GM18526 (cell line): ENCODE measurements around the gene MAD1L1.

Source experiments
- POLR2A ChIP-seq: IDR thresholded peaks from 3 replicates; pipeline ENCODE4 v1.6.1; 2011; ENCODE audit not compliant: insufficient read length; ENCODE audit errors: extremely low read depth

MAD1L1 gene

DNA sequence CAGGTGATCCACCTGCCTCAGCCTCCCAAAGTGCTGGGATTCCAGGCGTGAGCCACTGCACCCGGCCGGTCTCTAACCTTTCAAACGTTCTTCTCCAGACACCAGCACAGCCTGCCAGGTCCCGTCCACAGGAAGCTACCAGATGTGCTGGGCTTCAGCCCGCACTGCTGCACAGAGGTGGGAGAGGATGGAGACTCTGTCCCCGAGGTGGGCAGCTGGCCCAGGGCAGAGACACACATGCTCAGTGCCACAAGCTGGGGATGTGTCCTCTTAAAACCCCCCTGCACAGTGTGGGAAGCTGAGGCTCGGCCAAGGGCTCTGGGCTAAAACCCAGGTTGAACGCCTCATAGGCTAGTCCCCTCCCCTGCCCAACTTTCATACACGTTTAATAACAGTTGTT, 18.6 kb upstream of the MAD1L1 start:
- no peak for TF ChIP-seq POLR2A

DNA sequence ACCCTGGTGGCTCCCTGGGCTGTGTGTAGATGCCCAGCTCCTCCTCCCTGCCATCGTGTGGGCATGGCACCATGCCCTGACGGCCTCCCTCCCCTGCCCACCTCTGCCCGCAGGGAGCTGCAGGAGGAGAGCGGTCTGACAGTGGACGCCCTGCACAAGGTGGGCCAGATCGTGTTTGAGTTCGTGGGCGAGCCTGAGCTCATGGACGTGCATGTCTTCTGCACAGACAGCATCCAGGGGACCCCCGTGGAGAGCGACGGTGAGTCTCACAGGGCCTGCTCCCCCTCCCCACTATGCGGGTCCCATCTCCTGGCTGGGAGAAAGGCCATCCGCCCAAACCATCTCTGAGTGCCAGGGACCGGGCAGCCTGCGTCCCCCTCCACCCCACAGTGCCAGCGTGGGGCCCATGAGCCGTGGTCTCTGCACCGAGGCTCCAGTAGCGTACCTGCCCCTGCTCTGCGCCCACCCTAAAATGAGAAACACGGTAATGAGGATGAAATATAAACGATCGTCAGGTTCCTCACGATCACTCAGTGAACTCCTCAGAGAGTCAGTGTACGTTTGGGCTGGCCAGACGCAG, 17.1 kb upstream of the MAD1L1 start:
- TF ChIP-seq POLR2A: no peak

DNA sequence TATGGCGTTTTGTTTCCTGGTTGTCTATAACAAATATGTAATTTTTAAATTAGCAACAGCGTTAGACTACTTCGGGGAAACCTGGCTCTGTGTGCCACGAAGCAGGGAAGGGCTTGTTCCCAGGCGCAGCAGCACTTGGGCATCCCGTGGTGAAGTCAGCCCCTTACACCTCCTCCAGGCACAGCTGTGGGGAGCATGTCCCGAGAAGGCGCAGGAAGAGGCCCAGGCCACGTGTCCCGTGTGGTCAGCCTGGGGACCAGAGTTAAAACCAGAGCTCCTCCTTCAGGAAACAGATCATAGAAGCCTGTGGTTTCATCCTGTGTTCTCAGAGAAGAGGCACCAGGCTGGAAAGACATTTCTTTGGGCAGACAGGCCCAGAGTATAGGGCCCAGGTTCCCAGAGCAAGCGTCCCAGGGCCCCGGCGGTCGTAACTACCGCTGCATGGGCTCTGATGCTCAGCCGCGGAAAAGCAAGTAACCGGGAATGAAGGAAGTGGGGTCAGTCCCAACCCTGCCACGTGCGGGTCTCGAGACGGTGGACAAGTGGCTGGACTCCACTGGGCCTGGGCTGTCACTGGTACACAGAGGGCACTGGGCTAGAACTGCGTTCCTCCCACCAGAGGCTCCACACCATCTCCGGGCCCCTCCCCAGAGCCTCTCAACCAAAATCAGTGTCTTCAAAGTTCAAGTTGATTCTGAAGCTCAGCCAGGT, 16.4 kb upstream of the MAD1L1 start:
- no peak for TF ChIP-seq POLR2A

DNA sequence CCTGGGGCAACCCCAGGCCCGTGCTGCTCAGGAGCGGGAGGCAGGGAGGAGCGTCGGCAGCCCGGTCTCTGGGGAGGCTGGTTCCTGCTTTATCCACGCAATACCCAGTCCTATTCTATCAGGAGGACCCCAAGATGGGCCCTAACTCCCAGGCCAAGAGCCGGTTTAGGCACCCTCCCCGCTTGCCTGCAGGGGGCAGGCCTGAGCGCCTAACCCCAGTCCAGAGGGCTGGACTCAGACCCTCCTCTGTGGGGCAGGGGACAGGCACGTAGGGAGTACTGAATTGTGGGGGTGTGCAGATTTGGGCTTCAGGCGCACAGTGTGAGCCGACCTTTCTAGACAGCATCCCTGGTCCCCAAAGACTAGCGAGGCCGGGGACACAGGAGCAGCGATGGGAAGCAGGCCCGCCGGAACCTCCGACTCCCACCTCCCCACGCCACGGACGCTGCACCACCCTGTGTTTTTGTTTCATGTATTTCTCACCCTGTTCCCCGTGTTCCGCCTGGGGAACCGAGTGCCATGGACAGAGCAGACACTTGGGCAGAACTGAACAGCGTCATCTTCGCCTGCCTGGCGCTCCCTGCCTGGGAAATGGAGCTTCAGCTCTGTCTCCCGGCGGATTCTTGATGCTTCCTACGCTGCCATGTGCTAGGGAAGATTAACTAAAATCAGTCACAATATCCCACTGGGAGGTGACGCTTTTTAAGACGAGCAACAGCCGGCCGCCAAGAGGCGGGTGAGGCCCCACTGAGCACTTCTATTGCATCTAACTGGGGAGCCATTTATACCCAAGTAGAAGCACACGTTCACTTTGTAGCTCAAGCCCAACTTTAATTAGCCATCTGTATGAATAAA, 14.6 kb upstream of the MAD1L1 start:
- TF ChIP-seq POLR2A: no peak

DNA sequence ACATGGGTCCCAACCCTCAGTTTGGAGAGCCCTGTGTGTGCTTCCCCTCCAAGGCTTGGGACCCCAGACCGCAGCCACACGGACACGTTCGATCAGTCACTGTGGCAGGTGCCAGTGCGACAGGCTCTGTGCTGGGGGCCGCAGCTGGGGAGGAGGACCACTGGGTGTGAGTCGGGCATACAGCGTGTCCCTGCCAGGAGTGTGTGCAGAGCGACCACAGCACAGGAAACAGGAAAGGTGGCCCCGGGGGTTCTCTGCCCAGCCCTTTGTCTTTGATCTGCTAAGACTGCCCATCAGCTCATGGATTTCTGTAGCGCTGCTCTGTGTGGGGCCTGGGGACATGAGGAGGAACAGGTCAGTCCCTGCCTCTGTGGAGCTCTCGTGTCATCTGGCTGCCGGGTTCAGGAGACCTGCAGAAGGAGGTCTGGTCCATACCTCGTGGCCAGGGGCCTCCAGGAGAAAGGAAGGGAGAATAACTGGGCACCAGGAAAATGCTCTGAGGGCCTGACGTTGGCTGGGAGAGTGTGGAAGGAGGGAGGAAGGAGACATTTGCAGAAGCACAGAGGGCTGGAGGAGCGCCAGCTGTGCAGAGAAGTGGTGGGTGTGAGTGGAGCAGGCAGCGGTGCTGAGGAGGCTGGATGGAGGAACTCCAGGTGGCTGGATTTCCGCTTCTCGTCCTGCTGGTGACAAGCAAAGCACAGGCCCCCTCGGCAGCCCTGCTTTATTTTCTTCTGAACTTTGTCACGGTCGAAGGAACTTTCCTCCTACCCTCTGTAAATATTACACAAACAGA, 13.3 kb upstream of the MAD1L1 start:
- no peak for TF ChIP-seq POLR2A

DNA sequence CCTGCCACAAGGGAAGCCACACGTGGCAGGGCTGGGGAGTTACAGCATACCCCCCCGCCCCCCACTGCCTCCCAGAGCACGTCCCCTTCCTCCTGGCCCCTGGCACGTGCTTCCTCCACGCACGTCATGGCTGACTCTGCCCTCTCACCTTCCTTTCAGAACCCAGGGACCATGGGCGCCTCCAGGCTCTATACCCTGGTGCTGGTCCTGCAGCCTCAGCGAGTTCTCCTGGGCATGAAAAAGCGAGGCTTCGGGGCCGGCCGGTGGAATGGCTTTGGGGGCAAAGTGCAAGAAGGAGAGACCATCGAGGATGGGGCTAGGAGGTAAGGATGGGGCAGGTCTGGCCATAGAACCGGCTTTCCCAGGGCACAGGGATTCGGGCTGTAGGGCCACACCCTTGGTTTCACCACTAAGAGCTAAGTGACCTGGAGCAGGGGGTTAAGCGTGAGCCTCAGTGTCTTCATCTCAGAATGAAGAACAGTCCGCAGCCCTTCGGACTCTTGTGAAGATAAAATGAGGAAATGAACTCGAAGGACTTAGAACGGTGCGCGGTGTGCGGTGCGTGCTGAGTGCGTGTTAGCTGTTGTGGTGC, 11.8 kb upstream of the MAD1L1 start:
- TF ChIP-seq POLR2A: no peak

DNA sequence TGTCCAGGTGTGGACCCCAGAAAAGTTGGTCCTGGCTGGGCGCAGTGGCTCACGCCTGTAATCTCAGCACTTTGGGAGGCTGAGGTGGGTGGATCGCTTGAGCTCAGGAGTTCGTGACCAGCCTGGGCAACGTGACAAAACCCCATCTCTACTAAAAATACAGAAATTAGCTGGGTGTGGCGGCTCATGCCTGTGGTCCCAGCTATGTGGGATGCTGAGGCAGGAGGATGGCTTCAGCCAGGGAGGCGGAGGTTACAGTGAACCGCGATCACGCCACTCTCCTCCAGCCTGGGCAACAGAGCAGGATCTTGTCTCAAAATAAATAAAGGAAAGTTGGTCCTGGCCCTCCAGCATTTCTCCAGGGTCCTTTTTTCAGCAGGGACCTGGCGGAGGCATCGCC, 10.7 kb upstream of the MAD1L1 start:
- no peak for TF ChIP-seq POLR2A

DNA sequence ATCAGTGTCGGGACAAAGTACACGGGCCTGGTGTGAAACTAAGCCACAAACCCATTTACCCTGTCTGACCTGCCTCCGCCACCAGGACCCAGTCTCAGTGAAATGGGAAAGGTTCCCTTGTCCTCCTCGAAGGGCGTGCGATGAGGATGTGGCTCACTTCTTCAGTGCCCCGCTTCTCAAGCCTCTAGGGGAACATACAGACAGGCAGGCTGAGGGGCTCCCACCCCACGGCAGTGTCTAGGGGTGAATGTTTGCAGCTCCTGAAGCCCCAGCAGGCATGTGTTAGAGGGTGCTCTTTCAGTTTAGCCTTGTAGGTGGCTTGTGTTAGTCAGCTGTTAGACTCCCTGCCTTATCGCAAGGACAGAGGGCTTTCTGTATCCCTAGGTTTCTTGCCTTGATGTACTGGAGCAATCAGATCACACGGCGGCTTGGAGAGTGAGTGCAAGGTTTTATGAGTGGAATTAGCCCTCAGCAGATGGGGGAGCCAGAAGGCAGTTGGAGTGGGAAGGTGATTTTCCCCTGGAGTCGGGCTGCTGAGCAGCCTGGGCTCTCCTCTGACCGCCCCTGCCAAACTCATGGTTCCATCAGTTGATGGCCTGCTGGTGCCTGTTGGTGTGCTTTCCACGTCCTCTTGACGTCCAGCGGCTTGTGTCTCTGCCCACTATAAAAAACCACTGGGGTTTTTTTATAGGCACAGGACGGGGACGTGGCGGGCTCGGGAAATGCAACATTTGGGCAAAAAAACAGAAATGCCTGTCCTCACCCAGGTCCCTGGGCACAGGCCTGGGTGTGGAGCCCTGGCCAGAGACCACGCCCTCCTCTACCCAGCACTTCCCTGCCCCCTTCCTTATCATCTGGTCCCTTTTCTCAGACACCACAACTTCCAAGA, 10.0 kb upstream of the MAD1L1 start:
- TF ChIP-seq POLR2A: no peak

DNA sequence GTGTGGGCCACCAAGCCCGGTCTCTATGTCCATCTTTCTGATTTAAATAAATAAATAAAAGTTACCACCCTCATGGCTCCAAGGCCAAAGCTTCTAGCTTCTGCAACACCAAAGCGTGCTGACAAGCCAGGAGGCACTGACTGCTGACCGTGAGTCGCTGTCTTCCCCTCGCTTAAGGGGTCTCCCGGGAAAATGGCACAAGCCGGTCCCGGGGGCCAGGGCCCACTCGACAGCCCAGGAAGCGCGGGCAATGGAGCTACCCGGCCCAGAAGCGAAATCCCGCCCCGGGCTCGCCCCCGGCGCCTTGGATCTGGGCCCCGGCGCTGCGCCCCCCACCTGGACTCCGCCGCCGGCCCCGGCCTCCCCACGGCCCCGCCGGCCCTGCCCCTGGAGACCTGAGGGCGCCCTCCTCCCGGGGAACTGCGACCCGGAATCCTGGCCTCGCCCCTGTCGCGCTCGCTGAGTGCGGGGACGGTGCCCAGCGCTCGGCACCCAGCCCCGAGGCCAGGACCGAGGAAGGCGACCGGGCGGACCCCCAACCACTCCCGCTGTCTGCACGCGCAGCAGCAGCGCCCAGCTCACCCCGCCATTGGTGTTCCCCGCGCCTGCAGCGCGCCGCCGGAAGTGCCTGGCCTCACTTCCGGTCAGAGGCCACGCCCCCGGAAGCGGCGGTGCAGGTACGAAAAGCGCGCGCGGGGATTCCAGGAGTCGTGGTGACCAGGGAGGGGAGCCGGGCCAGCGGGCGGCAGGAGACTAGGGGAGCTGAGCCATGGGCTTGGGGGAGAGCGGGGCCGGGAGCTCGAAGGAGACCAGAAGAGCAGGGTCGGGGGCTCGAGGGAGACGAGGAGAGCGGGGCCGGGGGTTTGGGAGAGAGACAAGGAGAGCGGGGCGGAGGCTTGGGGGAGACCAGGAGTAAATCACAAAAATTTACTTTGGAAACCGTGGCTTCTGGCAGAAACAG, 9.1 kb upstream of the MAD1L1 start, which contains the start of the genes MRM2 and NUDT1:
MRM2 (minus strand) TSS at position 626 of the 961 bp plus-strand sequence; CDS start at position 590, 36 bp downstream.
NUDT1 (plus strand) TSS at position 647 of the 961 bp plus-strand sequence. CDS start 2,349 bp downstream, outside the sequence.
- peak; percentile 96 for TF ChIP-seq POLR2A

DNA sequence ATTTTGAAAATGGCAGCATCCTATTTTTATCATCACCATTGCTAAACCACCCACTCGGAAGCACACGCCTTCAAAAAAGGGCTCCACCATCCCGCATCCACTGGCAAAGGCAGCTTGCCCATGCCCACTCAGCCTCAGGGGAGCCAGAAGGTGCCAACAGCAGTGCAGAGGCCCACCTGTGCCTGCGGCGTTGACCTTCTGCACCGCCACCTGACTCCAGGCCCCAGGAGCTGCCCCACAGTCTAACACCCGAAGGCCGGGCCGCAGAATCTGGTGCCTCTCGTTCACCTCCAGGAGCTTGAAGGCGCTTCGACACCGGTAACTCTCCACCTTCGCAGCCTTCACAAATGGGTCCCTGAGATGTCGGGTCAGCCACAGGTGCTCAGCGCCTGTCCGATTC, 6.5 kb upstream of the MAD1L1 start:
- no peak for TF ChIP-seq POLR2A

DNA sequence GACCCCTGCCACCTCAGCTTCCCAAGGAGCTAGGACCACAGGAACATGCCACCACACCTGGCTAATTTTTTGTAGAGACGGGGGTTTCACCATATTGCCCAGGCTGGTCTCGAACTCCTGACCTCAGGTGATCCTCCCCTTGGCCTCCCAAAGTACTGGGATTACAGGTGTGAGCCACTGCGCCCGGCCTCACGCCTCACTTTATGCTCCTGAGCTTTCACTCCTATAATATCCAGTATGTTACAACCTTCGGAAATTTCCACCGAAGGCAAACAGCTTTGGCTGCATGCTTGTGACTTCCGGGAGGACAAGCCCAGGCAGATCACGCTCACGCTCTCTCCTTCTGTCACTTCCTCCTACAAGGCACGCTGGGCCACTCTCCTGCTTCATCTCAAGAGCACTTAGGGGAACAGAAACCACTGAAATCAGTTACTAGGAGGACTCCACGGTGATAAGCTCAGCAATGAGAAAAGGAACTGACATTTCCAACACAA, 4.4 kb upstream of the MAD1L1 start:
- peak; percentile 36 for TF ChIP-seq POLR2A

DNA sequence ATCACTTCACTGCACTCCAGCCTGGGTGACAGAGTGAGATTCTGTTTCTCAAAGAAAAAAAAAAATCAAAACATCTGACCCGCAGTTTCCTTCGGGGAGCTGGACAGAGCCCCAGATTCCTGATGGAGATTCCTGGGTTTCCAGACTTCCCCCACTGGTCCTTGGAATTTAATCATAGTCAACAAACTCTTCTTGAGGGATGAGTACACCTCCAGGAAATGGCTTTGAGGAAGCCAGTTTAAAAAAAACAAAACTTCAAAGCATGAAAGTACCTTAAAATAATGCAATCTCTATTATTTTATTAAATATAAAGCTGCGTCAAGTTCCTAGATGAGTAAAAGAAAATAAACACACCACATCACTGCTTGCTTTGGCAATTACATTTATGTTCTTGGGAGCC, 1.2 kb upstream of the MAD1L1 start:
- TF ChIP-seq POLR2A: no peak
